Measurements from ENCODE around the gene ARHGAP31.

The ARHGAP31 gene

DNA sequence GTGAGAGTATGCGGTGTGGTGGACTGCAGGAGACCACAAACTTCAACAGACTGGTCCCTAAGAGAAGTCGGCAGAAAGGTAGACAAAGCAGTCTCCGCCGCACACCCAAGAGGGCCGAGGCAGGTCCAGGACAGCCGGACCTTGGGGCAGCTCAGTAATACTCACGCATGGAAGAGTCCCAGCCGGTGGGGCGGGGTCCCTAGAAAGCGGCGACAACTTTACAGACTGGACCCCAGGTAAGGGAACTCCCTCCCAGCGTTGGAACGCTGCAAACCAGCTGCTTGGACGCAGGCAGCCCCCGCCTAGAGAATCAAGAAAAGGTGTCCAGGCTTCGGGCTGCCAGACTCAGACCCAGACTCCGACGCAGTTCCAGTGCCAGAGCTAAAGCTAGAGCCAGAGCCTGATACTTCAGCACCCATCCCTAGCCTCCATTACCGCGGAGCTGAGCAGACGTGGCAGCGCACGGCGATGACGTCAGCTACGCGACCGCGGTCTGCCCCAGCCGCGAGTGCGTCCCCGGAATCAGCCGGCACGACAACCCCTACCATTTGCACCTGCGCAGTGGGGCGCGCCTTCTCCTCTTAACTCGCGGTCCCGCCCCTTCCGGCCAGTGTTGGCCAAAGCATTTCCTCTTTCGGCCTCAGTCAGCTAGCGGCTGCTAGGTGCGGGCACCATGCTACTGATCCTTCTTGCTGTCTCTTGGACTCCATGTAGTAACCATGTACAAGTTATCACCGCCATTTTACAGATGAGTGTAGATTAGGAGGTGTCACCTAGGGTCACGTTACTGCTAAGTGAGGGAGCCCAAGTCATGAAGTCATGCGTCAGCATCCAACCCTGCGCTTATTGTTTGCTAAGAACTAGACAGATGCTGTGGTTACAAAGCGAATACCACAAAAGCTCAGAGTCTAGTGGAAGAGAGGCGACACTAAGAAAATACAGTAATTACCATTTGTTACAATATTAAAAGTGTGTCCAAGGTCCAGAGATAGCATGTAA is 169.3 kb downstream of the ARHGAP31 start, which contains the start of gene TMEM39A:
Gene TMEM39A, minus strand, starts transcription at position 445 of the 999 bp plus-strand sequence. CDS start 1,541 bp downstream, outside the sequence.
- H3K27ac ChIP-seq (ENCODE audit: extremely low read depth, low read depth, low read length): peak within 1 kb of the TSS; percentile 11; the same call in 1 of the 2 replicates
- TF ChIP-seq KLF16 (tag by site-specific recombination; IDR thresholded peaks at IDR 0.05) (peak; percentile 45; the same call in 1 of the 2 replicates), ZFHX2 (tag by site-specific recombination; conservative IDR thresholded peaks at IDR 0.05) (0 out of 2 replicates have a peak, but pooled peaks have one; percentile 23), ZNF600 (tag by site-specific recombination; IDR thresholded peaks at IDR 0.05) (peak; percentile 48; the same call in 1 of the 2 replicates), ZNF623 (tag by site-specific recombination; IDR thresholded peaks at IDR 0.05) (no peak), ZNF645 (tag by site-specific recombination; IDR thresholded peaks at IDR 0.05) (no peak), SALL2 (tag by site-specific recombination; IDR thresholded peaks at IDR 0.05; ENCODE audit: borderline replicate concordance) (no peak), ZBTB48 (tag by site-specific recombination; IDR thresholded peaks at IDR 0.05) (peak; percentile 99), KLF1 (tag by site-specific recombination; IDR thresholded peaks at IDR 0.05) (0 out of 2 replicates have a peak, but pooled peaks have one; percentile 17), ZNF639 (tag by site-specific recombination; IDR thresholded peaks at IDR 0.05) (0 out of 2 replicates have a peak, but pooled peaks have one; percentile 23), ZNF660 (tag by site-specific recombination; IDR thresholded peaks at IDR 0.05) (0 out of 2 replicates have a peak, but pooled peaks have one; percentile 23), ZNF341 (tag by site-specific recombination; IDR thresholded peaks at IDR 0.05; ENCODE audit: low read depth) (0 out of 2 replicates have a peak, but pooled peaks have one; percentile 15), ZBTB6 (tag by site-specific recombination; IDR thresholded peaks at IDR 0.05) (peak; percentile 83), REST (tag by site-specific recombination; IDR thresholded peaks at IDR 0.05) (peak; percentile 58), KLF9 (tag by site-specific recombination; IDR thresholded peaks at IDR 0.05; ENCODE audit: low read depth) (peak; percentile 74), ZNF629 (tag by site-specific recombination; IDR thresholded peaks at IDR 0.05) (peak; percentile 59), ZNF776 (tag by site-specific recombination; IDR thresholded peaks at IDR 0.05; ENCODE audit: borderline replicate concordance) (no peak), ZNF626 (tag by site-specific recombination; IDR thresholded peaks at IDR 0.05) (no peak), ZNF112 (tag by site-specific recombination; IDR thresholded peaks at IDR 0.05) (no peak), ZNF830 (tag by site-specific recombination; IDR thresholded peaks at IDR 0.05; ENCODE audit: low read depth) (no peak), ZNF530 (tag by site-specific recombination; IDR thresholded peaks at IDR 0.05; ENCODE audit: low read depth) (no peak)
- TF ChIP-seq, protein P1, sequence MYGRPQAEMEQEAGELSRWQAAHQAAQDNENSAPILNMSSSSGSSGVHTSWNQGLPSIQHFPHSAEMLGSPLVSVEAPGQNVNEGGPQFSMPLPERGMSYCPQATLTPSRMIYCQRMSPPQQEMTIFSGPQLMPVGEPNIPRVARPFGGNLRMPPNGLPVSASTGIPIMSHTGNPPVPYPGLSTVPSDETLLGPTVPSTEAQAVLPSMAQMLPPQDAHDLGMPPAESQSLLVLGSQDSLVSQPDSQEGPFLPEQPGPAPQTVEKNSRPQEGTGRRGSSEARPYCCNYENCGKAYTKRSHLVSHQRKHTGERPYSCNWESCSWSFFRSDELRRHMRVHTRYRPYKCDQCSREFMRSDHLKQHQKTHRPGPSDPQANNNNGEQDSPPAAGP (tag by site-specific recombination; IDR thresholded peaks at IDR 0.05): peak; percentile 49; the same call in 1 of the 2 replicates
- TF ChIP-seq, protein P2, sequence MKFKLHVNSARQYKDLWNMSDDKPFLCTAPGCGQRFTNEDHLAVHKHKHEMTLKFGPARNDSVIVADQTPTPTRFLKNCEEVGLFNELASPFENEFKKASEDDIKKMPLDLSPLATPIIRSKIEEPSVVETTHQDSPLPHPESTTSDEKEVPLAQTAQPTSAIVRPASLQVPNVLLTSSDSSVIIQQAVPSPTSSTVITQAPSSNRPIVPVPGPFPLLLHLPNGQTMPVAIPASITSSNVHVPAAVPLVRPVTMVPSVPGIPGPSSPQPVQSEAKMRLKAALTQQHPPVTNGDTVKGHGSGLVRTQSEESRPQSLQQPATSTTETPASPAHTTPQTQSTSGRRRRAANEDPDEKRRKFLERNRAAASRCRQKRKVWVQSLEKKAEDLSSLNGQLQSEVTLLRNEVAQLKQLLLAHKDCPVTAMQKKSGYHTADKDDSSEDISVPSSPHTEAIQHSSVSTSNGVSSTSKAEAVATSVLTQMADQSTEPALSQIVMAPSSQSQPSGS (tag by site-specific recombination; IDR thresholded peaks at IDR 0.05; ENCODE audit: low read depth): peak; percentile 99
- TF ChIP-seq, protein P3, sequence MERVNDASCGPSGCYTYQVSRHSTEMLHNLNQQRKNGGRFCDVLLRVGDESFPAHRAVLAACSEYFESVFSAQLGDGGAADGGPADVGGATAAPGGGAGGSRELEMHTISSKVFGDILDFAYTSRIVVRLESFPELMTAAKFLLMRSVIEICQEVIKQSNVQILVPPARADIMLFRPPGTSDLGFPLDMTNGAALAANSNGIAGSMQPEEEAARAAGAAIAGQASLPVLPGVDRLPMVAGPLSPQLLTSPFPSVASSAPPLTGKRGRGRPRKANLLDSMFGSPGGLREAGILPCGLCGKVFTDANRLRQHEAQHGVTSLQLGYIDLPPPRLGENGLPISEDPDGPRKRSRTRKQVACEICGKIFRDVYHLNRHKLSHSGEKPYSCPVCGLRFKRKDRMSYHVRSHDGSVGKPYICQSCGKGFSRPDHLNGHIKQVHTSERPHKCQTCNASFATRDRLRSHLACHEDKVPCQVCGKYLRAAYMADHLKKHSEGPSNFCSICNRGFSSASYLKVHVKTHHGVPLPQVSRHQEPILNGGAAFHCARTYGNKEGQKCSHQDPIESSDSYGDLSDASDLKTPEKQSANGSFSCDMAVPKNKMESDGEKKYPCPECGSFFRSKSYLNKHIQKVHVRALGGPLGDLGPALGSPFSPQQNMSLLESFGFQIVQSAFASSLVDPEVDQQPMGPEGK (tag by site-specific recombination; IDR thresholded peaks at IDR 0.05): peak; percentile 89

More for the DNA sequence above, 169.3 kb downstream of the ARHGAP31 start, which contains the start of gene TMEM39A:
- POLR2A ChIA-PET: interaction anchor here (0.6 to 4.0 kb wide), 10 partner anchors 13 to 631 kb away, joined by 3 to 39 read pairs (median 4); partner anchors contain the start of genes ARHGAP31, B4GALT4, GSK3B and TIMMDC1
- no peaks in the 10 kb centered on the region for H3K9me3 ChIP-seq (ENCODE audit: control insufficient read depth, insufficient read depth, low read depth, low read length)
- H3K4me3 ChIP-seq (ENCODE audit: low read depth, low read length): peak within 1 kb of the TSS; percentile 70
- CTCF ChIA-PET: interaction anchor here (0.6 kb wide), 1 partner anchor 217 kb away, joined by 3 read pairs; no protein-coding TSS in a partner anchor
- H3K4me1 ChIP-seq (ENCODE audit: control insufficient read depth, insufficient read depth, low read length): no peaks in the 10 kb centered on the region
- peaks cover 21 to 35% of the 10 kb centered on the region in 2 experiments for H3K36me3 ChIP-seq (ENCODE audit: control insufficient read depth in 2 of 2, insufficient read depth in 1 of 2, low read length in 2 of 2)
